H1 (cell line): Measurements from ENCODE around the gene KAT8. TPM values are rescaled to one million over a fixed set of nuclear protein-coding genes. Genes with fewer than 3 reads are reported as not detected.

Source experiments
- BACH1 ChIP-seq: IDR thresholded peaks from 2 replicates; pipeline ENCODE4 v1.6.1; 2012; ENCODE audit warnings: low read length, improper control_type of control experiment
- CHD1 ChIP-seq: IDR thresholded peaks from 2 replicates; pipeline ENCODE4 v1.6.1; 2012; ENCODE audit warnings: low read depth, low read length, improper control_type of control experiment
- CHD2 ChIP-seq: IDR thresholded peaks from 2 replicates; pipeline ENCODE4 v1.6.1; 2012; ENCODE audit warnings: low read length, improper control_type of control experiment
- CTCF ChIP-seq, 3 experiments: IDR thresholded peaks; 1 replicate in 2 of 3; 2 replicates in 1 of 3; pipeline versions ENCODE4 v1.5.1 to v1.6.1; 2011; ENCODE audit warnings: low read length in 3 of 3, mild to moderate bottlenecking in 3 of 3, inconsistent platforms in 2 of 3, low read depth in 1 of 3, moderate library complexity in 1 of 3; ENCODE audit not compliant: insufficient read depth in 1 of 3; ENCODE audit errors: control extremely low read depth in 1 of 3
- EZH2 ChIP-seq: fragments of 200-600 bp; sonication (generic); IDR thresholded peaks from 2 replicates; pipeline ENCODE4 v1.7.1; 2012; ENCODE audit warnings: low read depth, mild to moderate bottlenecking, moderate library complexity, low read length, inconsistent platforms; ENCODE audit not compliant: severe bottlenecking
- GABPA ChIP-seq: IDR thresholded peaks from 2 replicates; pipeline ENCODE4 v1.6.1; 2011; ENCODE audit warnings: mild to moderate bottlenecking, low read length, moderate library complexity, borderline replicate concordance; ENCODE audit not compliant: insufficient read depth
- HDAC2 ChIP-seq, 2 experiments: fragments of 300-600 bp in 1 of 2; sonication (generic) in 1 of 2; IDR thresholded peaks; 2 replicates each; pipeline ENCODE4 v1.6.1; 2011 to 2012; ENCODE audit warnings: low read depth in 2 of 2, low read length in 2 of 2, mild to moderate bottlenecking in 2 of 2, moderate library complexity in 2 of 2, borderline replicate concordance in 1 of 2, inconsistent platforms in 1 of 2
- JUND ChIP-seq: IDR thresholded peaks from 2 replicates; pipeline ENCODE4 v1.6.1; 2011; ENCODE audit warnings: mild to moderate bottlenecking, improper control_type of control experiment, low read length
- KDM4A ChIP-seq: IDR thresholded peaks from one replicate; pipeline ENCODE4 v1.7.1; 2012; ENCODE audit warnings: low read depth, mild to moderate bottlenecking, moderate library complexity, low read length, inconsistent platforms; ENCODE audit not compliant: severe bottlenecking
- MAX ChIP-seq: IDR thresholded peaks from 2 replicates; pipeline ENCODE4 v1.6.1; 2012; ENCODE audit warnings: inconsistent platforms
- NRF1 ChIP-seq: IDR thresholded peaks from 2 replicates; pipeline ENCODE4 v1.6.1; 2011; ENCODE audit warnings: mild to moderate bottlenecking, low read depth, low read length, improper control_type of control experiment
- PHF8 ChIP-seq: fragments of 200-600 bp; sonication (generic); conservative IDR thresholded peaks from 2 replicates; pipeline ENCODE4 v1.7.1; 2012; ENCODE audit warnings: low read depth, mild to moderate bottlenecking, inconsistent platforms, low read length, moderate library complexity
- RAD21 ChIP-seq, 2 experiments: IDR thresholded peaks in 1 of 2; conservative IDR thresholded peaks in 1 of 2; 2 replicates each; pipeline ENCODE4 v1.6.1; 2011; ENCODE audit warnings: low read depth in 2 of 2, low read length in 2 of 2, improper control_type of control experiment in 1 of 2, inconsistent platforms in 1 of 2, mild to moderate bottlenecking in 1 of 2, moderate library complexity in 1 of 2
- SIN3A ChIP-seq, 2 experiments: IDR thresholded peaks in 1 of 2; conservative IDR thresholded peaks in 1 of 2; 2 replicates each; pipeline ENCODE4 v1.6.1; 2011 to 2012; ENCODE audit warnings: low read length in 2 of 2, improper control_type of control experiment in 1 of 2, low read depth in 1 of 2, mild to moderate bottlenecking in 1 of 2
- SIX5 ChIP-seq: IDR thresholded peaks from 2 replicates; pipeline ENCODE4 v1.6.1; 2011; ENCODE audit warnings: mild to moderate bottlenecking, low read depth, low read length
- SP2 ChIP-seq: IDR thresholded peaks from 2 replicates; pipeline ENCODE4 v1.6.1; 2012; ENCODE audit warnings: mild to moderate bottlenecking, low read length, inconsistent platforms
- SRF ChIP-seq: IDR thresholded peaks from 2 replicates; pipeline ENCODE4 v1.6.1; 2011; ENCODE audit warnings: mild to moderate bottlenecking, low read depth, low read length, moderate library complexity
- TAF7 ChIP-seq: optimal IDR thresholded peaks from 2 replicates; pipeline ENCODE3; 2011; ENCODE audit warnings: low read depth, mild to moderate bottlenecking, inconsistent platforms, low read length, moderate library complexity, borderline replicate concordance
- ZNF274 ChIP-seq: IDR thresholded peaks from 2 replicates; pipeline ENCODE4 v1.7.0; 2012; ENCODE audit warnings: low read length, borderline replicate concordance; ENCODE audit errors: extremely low read depth
- polyA plus RNA-seq, 7 experiments: library from polyadenylated mRNA; depleted of rRNA in 3 of 7; stranded (reverse) in 5 of 7; unstranded in 2 of 7; fragments of >200 nt in 5 of 7; fragments of 200-250 nt in 2 of 7; gene quantifications; 1 replicate in 5 of 7; 2 replicates in 1 of 7; 4 replicates in 1 of 7; pipeline versions ENCODE4 v1.2.1 to v1.2.3, GENCODE V29; 2011 to 2013; ENCODE audit warnings: missing spikeins in 2 of 7, mixed read lengths in 2 of 7
- total RNA-seq: library from RNA; stranded (reverse); fragmentation: NEBNext Ultra II Directional; extraction: Animal tissue kit (Norgen Biotek cat#: 25700); gene quantifications from 2 replicates; pipeline ENCODE4 v1.2.1, GENCODE V29; 2021

KAT8 gene
- total and polyA plus RNA-seq, 2 of the 8 experiments (the other 6 are each of a cell fraction or from before 2014, with no cell fraction given), result 52.6 to 61.6 TPM

GRCh38 chr16:31142109-31143010 lies 24.9 kb downstream of the KAT8 start (continued):
- peak; percentile 82 to 95 (median 87) for TF ChIP-seq CTCF (IDR thresholded peaks at IDR 0.05; ENCODE audit: control extremely low read depth in 1 of 3, insufficient read depth in 1 of 3, low read depth in 1 of 3, low read length in 3 of 3)
- TF ChIP-seq GABPA, result peak; percentile 54; the same call in 1 of the 2 replicates
- peak; percentile 87 for TF ChIP-seq BACH1
- TF ChIP-seq EZH2, result no peak
- TF ChIP-seq KDM4A, result peak; percentile 73
- peak; percentile 93 for TF ChIP-seq MAX
- TF ChIP-seq NRF1, result no peak
- peak; percentile 77 to 85 for TF ChIP-seq RAD21 (IDR thresholded peaks at IDR 0.05 in 1 of 2, conservative IDR thresholded peaks at IDR 0.05 in 1 of 2; ENCODE audit: low read depth in 2 of 2, low read length in 2 of 2)
- TF ChIP-seq HDAC2 (IDR thresholded peaks at IDR 0.05; ENCODE audit: borderline replicate concordance in 1 of 2, low read depth in 2 of 2, low read length in 2 of 2), result peak in 1 of 2 experiments; percentile 93; a peak in 3 of 4 replicates
- TF ChIP-seq SP2, result no peak
- TF ChIP-seq CHD1, result no peak
- no peak for TF ChIP-seq SRF
- TF ChIP-seq SIN3A (conservative IDR thresholded peaks at IDR 0.05 in 1 of 2, IDR thresholded peaks at IDR 0.05 in 1 of 2; ENCODE audit: low read depth in 1 of 2, low read length in 2 of 2), result peak; percentile 49 to 88; a peak in 2 of 4 replicates
- TF ChIP-seq CHD2, result 0 out of 2 replicates have a peak, but pooled peaks have one; percentile 32
- TF ChIP-seq TAF7, result no peak
- no peak for TF ChIP-seq JUND
- TF ChIP-seq SIX5, result no peak
- TF ChIP-seq ZNF274, result no peak
- TF ChIP-seq PHF8, result peak; percentile 31; the same call in 1 of the 2 replicates
